Caco-2 (cell line): ENCODE data around the gene DNMT3A. TPM values are rescaled to one million over a fixed set of nuclear protein-coding genes. Genes with fewer than 3 reads are reported as not detected.

ENCODE experiments used
- BruUV-seq: library from RNA; stranded (reverse); fragments of 400-500 nt; replicated peaks from 2 replicates; lab custom pipeline; 2021; lab: Mats Ljungman, UMichigan
- CTCF ChIA-PET: fragments of 300-600 bp; sonication (Branson Sonifier 250); formaldehyde crosslinking; loops from one replicate; lab custom pipeline; 2022; ENCODE audit warnings: antibody characterized with exemption; lab: Charles Lee
- POLR2A ChIA-PET: fragments of 300-600 bp; sonication (Branson Sonifier 250); formaldehyde crosslinking; loops from one replicate; lab custom pipeline; 2022; ENCODE audit warnings: antibody characterized with exemption; lab: Charles Lee
- DNase-seq, 2 experiments: peaks; one replicate each; pipeline versions ENCODE4 v3.0.0 to v3.0.0-alpha.2; 2020 to 2022
- H3K27me3 ChIP-seq: replicated peaks from 2 replicates; pipeline ENCODE4 v1.6.0; 2011; ENCODE audit warnings: low read length; ENCODE audit not compliant: control insufficient read depth, insufficient read depth
- H3K36me3 ChIP-seq: 2 replicates; pipeline ENCODE4 v1.5.1; 2011; ENCODE audit warnings: low read length; ENCODE audit not compliant: control insufficient read depth, insufficient read depth
- H3K4me1 ChIP-seq: fragments of 250-450 bp; sonication (Bioruptor Pico); 2 replicates; pipeline ENCODE4 v1.5.1; 2020; ENCODE audit warnings: mild to moderate bottlenecking
- H3K4me3 ChIP-seq: 2 replicates; pipeline ENCODE4 v1.5.1; 2011; ENCODE audit warnings: low read depth, mild to moderate bottlenecking, control low read depth, low read length
- H3K9me3 ChIP-seq: fragments of 250-450 bp; sonication (Bioruptor Pico); 2 replicates; pipeline ENCODE4 v1.5.1; 2020; ENCODE audit warnings: mild to moderate bottlenecking, moderate library complexity
- H3K27ac Mint-ChIP-seq: one replicate; pipeline ENCODE4 v1.8.0; 2022; ENCODE audit warnings: mixed read lengths; ENCODE audit not compliant: unreplicated experiment
- H3K27me3 Mint-ChIP-seq: one replicate; pipeline ENCODE4 v1.8.0; 2022; ENCODE audit warnings: mixed read lengths; ENCODE audit not compliant: insufficient read depth, unreplicated experiment
- H3K36me3 Mint-ChIP-seq: one replicate; pipeline ENCODE4 v1.8.0; 2022; ENCODE audit warnings: mild to moderate bottlenecking, mixed read lengths; ENCODE audit not compliant: insufficient read depth, unreplicated experiment
- H3K4me1 Mint-ChIP-seq: one replicate; pipeline ENCODE4 v1.8.0; 2022; ENCODE audit warnings: low read depth, mixed read lengths; ENCODE audit not compliant: unreplicated experiment
- H3K4me3 Mint-ChIP-seq: one replicate; pipeline ENCODE4 v1.8.0; 2022; ENCODE audit warnings: mild to moderate bottlenecking, moderate library complexity, mixed read lengths; ENCODE audit not compliant: unreplicated experiment
- H3K9me3 Mint-ChIP-seq: one replicate; pipeline ENCODE4 v1.8.0; 2022; ENCODE audit warnings: mixed read lengths; ENCODE audit not compliant: unreplicated experiment
- intact Hi-C: fragments of 100-400 bp; cut with micrococcal nuclease; formaldehyde crosslinking; loops from one replicate; pipeline ENCODE4 v1.10.0; 2022; ENCODE audit not compliant: unreplicated experiment
- total RNA-seq: library from RNA; stranded (reverse); gene quantifications from 2 replicates; pipeline ENCODE4 v1.2.3, GENCODE V29; 2022
- TF ChIP-seq, protein P1 (sequence below), 2 experiments: fragments of 200-600 bp in 1 of 2; IDR thresholded peaks; 1 replicate in 1 of 2; 2 replicates in 1 of 2; pipeline versions ENCODE4 v1.5.1 to v1.8.0; 2011 to 2022; ENCODE audit warnings: antibody characterized with exemption in 1 of 2, control low read depth in 1 of 2, inconsistent platforms in 1 of 2, low read depth in 1 of 2, low read length in 1 of 2, mild to moderate bottlenecking in 1 of 2, moderate library complexity in 1 of 2; ENCODE audit not compliant: insufficient read depth in 1 of 2, severe bottlenecking in 1 of 2, unreplicated experiment in 1 of 2

Gene DNMT3A
- total RNA-seq, 1 experiment from 2014 or later, result 72.2 TPM

DNA sequence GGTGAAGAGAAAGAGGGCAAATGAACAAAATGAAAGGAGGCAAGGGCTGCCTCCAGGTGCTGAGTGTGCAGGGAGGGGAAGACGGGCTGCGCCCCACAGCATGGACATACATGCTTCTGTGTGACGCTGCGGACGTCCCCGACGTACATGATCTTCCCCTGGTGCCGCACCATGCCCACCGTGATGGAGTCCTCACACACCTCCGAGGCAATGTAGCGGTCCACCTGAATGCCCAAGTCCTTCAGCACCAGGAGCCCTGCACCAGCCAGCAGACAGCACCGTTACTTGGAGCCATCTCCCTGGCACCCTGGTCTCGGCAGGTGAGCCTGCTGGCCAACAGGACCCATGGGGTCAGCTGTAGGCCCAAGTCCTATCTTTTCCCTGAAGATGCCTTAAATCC is 100.3 kb downstream of the DNMT3A start:
- intact Hi-C loops, result no loop called here
- POLR2A ChIA-PET, result no interaction called here

GRCh38 chr2:25240636-25241035 is 101.1 kb downstream of the DNMT3A start:
- Mint-ChIP-seq H3K27me3 (no peaks in the 10 kb centered on the region), H3K36me3 (peaks cover 48% of the 10 kb centered on the region), H3K9me3 (no peaks in the 10 kb centered on the region), H3K27ac (no peak overlapping the region), H3K4me1 (no peaks in the 10 kb centered on the region), H3K4me3 (no peak overlapping the region)
- ChIA-PET POLR2A (no interaction called here), CTCF (no interaction called here)
- H3K4me1 ChIP-seq, result no peaks in the 10 kb centered on the region
- BruUV-seq, result no TSS peak
- no peak for DNase-seq
- TF ChIP-seq, protein P1, sequence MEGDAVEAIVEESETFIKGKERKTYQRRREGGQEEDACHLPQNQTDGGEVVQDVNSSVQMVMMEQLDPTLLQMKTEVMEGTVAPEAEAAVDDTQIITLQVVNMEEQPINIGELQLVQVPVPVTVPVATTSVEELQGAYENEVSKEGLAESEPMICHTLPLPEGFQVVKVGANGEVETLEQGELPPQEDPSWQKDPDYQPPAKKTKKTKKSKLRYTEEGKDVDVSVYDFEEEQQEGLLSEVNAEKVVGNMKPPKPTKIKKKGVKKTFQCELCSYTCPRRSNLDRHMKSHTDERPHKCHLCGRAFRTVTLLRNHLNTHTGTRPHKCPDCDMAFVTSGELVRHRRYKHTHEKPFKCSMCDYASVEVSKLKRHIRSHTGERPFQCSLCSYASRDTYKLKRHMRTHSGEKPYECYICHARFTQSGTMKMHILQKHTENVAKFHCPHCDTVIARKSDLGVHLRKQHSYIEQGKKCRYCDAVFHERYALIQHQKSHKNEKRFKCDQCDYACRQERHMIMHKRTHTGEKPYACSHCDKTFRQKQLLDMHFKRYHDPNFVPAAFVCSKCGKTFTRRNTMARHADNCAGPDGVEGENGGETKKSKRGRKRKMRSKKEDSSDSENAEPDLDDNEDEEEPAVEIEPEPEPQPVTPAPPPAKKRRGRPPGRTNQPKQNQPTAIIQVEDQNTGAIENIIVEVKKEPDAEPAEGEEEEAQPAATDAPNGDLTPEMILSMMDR (IDR thresholded peaks at IDR 0.05; ENCODE audit: insufficient read depth in 1 of 2, low read depth in 1 of 2, low read length in 1 of 2, severe bottlenecking in 1 of 2, unreplicated experiment in 1 of 2), result no peak
- H3K27me3 ChIP-seq, result no peaks in the 10 kb centered on the region
- no peaks in the 10 kb centered on the region for H3K9me3 ChIP-seq
- H3K36me3 ChIP-seq, result peaks cover 10% of the 10 kb centered on the region
- H3K4me3 ChIP-seq, result no peak overlapping the region
- intact Hi-C loops, result no loop called here

More for the DNA sequence above, 100.3 kb downstream of the DNMT3A start:
- DNase-seq, result no peak
- H3K36me3 Mint-ChIP-seq, result peaks cover 49% of the 10 kb centered on the region
- Histone ChIP-seq H3K27me3 (no peaks in the 10 kb centered on the region), H3K4me3 (no peak overlapping the region), H3K9me3 (no peaks in the 10 kb centered on the region), H3K36me3 (peaks cover 12% of the 10 kb centered on the region), H3K4me1 (no peaks in the 10 kb centered on the region)
- no peak overlapping the region for H3K4me3 Mint-ChIP-seq
- CTCF ChIA-PET, result no interaction called here
- no TSS peak for BruUV-seq
- H3K27ac Mint-ChIP-seq, result no peak overlapping the region
- TF ChIP-seq, protein P1 (IDR thresholded peaks at IDR 0.05; ENCODE audit: insufficient read depth in 1 of 2, low read depth in 1 of 2, low read length in 1 of 2, severe bottlenecking in 1 of 2, unreplicated experiment in 1 of 2), result no peak
- H3K27me3 Mint-ChIP-seq, result no peaks in the 10 kb centered on the region
- no peaks in the 10 kb centered on the region for H3K4me1 Mint-ChIP-seq
- H3K9me3 Mint-ChIP-seq, result no peaks in the 10 kb centered on the region

- H3K36me3 Mint-ChIP-seq, result peaks cover 61% of the 10 kb centered on the region
- no peak for DNase-seq
- H3K27ac Mint-ChIP-seq, result no peak overlapping the region
- BruUV-seq, result no TSS peak
- ChIA-PET CTCF (no interaction called here), POLR2A (interaction anchor here (0.5 kb wide), 1 partner anchor 198 kb away, joined by 6 read pairs; no protein-coding TSS in a partner anchor)
- TF ChIP-seq, protein P1 (IDR thresholded peaks at IDR 0.05; ENCODE audit: insufficient read depth in 1 of 2, low read depth in 1 of 2, low read length in 1 of 2, severe bottlenecking in 1 of 2, unreplicated experiment in 1 of 2), result no peak
- H3K4me3 Mint-ChIP-seq, result no peak overlapping the region
- H3K36me3 ChIP-seq, result peaks cover 6% of the 10 kb centered on the region
- no peaks in the 10 kb centered on the region for H3K9me3 Mint-ChIP-seq
- no peaks in the 10 kb centered on the region for H3K4me1 Mint-ChIP-seq
- H3K4me1 ChIP-seq, result no peaks in the 10 kb centered on the region
- H3K9me3 ChIP-seq, result no peaks in the 10 kb centered on the region
- no peak overlapping the region for H3K4me3 ChIP-seq
- no peaks in the 10 kb centered on the region for H3K27me3 ChIP-seq
- no peaks in the 10 kb centered on the region for H3K27me3 Mint-ChIP-seq
- intact Hi-C loops, result no loop called here
These were observed 102.8 kb downstream of the DNMT3A start for GRCh38 chr2:25238920-25239319.
